AG09319 (cell line): ENCODE measurements around the gene ARL4D.
"Not testable (repeated sequence)": the region's sequence is repeated elsewhere in the genome, so short reads cannot be mapped to it uniquely, and the experiment has no call there.

Source experiments
- DNase-seq: peaks from one replicate; pipeline ENCODE4 v3.0.0-alpha.2; 2010; ENCODE audit warnings: low read depth; ENCODE audit errors: extremely low read depth
- TF ChIP-seq, protein P1 (sequence below): IDR thresholded peaks from 2 replicates; pipeline ENCODE4 v1.5.1; 2011; ENCODE audit warnings: low read depth, mild to moderate bottlenecking, inconsistent platforms, low read length, moderate library complexity

ARL4D gene

GRCh38 chr17:43389046-43389947, 9.5 kb upstream of the ARL4D start:
- DNase-seq, result peak; percentile 72
- TF ChIP-seq, protein P1, sequence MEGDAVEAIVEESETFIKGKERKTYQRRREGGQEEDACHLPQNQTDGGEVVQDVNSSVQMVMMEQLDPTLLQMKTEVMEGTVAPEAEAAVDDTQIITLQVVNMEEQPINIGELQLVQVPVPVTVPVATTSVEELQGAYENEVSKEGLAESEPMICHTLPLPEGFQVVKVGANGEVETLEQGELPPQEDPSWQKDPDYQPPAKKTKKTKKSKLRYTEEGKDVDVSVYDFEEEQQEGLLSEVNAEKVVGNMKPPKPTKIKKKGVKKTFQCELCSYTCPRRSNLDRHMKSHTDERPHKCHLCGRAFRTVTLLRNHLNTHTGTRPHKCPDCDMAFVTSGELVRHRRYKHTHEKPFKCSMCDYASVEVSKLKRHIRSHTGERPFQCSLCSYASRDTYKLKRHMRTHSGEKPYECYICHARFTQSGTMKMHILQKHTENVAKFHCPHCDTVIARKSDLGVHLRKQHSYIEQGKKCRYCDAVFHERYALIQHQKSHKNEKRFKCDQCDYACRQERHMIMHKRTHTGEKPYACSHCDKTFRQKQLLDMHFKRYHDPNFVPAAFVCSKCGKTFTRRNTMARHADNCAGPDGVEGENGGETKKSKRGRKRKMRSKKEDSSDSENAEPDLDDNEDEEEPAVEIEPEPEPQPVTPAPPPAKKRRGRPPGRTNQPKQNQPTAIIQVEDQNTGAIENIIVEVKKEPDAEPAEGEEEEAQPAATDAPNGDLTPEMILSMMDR, result peak; percentile 91

GRCh38 chr17:43392397-43392796, 6.4 kb upstream of the ARL4D start:
- TF ChIP-seq, protein P1, result no peak
- DNase-seq, result no peak

GRCh38 chr17:43393944-43394482, 4.8 kb upstream of the ARL4D start:
- peak; percentile 68 for DNase-seq
- TF ChIP-seq, protein P1, result peak; percentile 82

GRCh38 chr17:43394696-43395095, 4.1 kb upstream of the ARL4D start:
- not testable (repeated sequence) for DNase-seq

DNA sequence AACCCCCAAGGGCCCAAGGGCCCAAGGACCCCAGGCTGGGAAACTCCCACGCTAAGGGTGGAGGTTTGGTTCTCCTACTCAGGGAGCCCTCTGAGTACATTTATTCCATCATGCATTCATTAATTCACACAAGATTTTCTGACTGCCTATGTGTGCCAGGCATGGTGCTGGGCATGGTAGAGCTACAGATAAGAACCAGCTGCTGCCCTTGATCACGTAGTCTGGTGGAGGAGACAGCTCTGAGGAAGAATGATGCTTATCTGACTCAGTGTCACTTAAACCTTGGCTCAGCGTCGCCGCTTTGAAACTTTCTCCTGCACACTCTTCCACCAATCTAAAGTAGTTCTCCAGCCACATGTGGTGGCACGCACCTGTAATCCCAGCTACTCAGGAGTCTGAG, 3.6 kb upstream of the ARL4D start:
- TF ChIP-seq, protein P1, result no peak
- DNase-seq, result no peak

- TF ChIP-seq, protein P1, result no peak
- no peak for DNase-seq
Measured at GRCh38 chr17:43396491-43397060, 2.2 kb upstream of the ARL4D start.

DNA sequence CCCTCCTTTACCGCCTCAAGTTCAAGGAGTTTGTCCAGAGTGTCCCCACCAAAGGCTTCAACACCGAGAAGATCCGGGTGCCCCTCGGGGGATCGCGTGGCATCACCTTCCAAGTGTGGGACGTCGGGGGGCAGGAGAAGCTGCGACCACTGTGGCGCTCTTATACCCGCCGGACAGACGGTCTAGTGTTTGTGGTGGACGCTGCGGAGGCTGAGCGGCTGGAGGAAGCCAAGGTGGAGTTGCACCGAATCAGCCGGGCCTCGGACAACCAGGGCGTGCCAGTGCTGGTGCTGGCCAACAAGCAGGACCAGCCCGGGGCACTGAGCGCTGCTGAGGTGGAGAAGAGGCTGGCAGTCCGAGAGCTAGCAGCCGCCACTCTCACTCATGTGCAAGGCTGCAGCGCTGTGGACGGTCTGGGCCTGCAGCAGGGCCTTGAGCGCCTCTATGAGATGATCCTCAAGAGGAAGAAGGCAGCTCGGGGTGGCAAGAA, 1.1 kb downstream of the ARL4D start:
- TF ChIP-seq, protein P1, result no peak
- no peak for DNase-seq
